ENCODE results near the gene ADCY10. TPM values are rescaled to one million over a fixed set of nuclear protein-coding genes. Genes with fewer than 3 reads are reported as not detected.

Gene ADCY10
- total and polyA plus RNA-seq, 2 experiments from 2014 or later, result not detected

GRCh38 chr1:167803358-167804207, 110.4 kb downstream of the ADCY10 start:
- ATAC-seq, result peak; percentile 98
- no peak for TF ChIP-seq POLR2AphosphoS5 (IDR thresholded peaks at IDR 0.05; ENCODE audit: low read depth)
- TF ChIP-seq JUNB (IDR thresholded peaks at IDR 0.05; ENCODE audit: unreplicated experiment), result no peak
- TF ChIP-seq CTCF (conservative IDR thresholded peaks at IDR 0.05; ENCODE audit: low read depth in 2 of 2), result peak; percentile 98 to 99
- TF ChIP-seq ZNF114 (CRISPR knock-in tag; IDR thresholded peaks at IDR 0.05), result peak; percentile 79; the same call in 1 of the 2 replicates
- TF ChIP-seq EZH2phosphoT487 (IDR thresholded peaks at IDR 0.05; ENCODE audit: unreplicated experiment), result no peak
- TF ChIP-seq CREB1 (CRISPR knock-in tag; IDR thresholded peaks at IDR 0.05; ENCODE audit: low read depth), result peak; percentile 67
- TF ChIP-seq ZNF462 (CRISPR knock-in tag; IDR thresholded peaks at IDR 0.05), result peak; percentile 98
- Histone ChIP-seq H3K36me3 (ENCODE audit: insufficient read depth) (0 out of 2 replicates have a peak, but pooled peaks cover 3% of the 10 kb centered on the region), H3K4me1 (ENCODE audit: insufficient read depth) (no peaks in the 10 kb centered on the region), H3K4me2 (no peak overlapping the region), H3K79me2 (replicated peaks; ENCODE audit: insufficient read depth) (no peaks in the 10 kb centered on the region), H4K20me1 (replicated peaks; ENCODE audit: insufficient read depth) (no peaks in the 10 kb centered on the region), H3K27me3 (ENCODE audit: insufficient read depth) (no peaks in the 10 kb centered on the region), H3F3A (replicated peaks; ENCODE audit: low read depth) (0 out of 2 replicates have a peak, but pooled peaks cover 2% of the 10 kb centered on the region), H3K9me2 (ENCODE audit: insufficient read depth) (peaks cover 9% of the 10 kb centered on the region; the same call in 1 of the 2 replicates), H3K4me3 (no peak overlapping the region), H3K27ac (ENCODE audit: low read depth) (no peak overlapping the region), H2AFZ (no peak overlapping the region)
- H3K27ac Mint-ChIP-seq, result no peak overlapping the region
- peak overlapping the region; percentile 40; the same call in 1 of the 3 replicates for H3K4me3 Mint-ChIP-seq
- H3K9me3 Mint-ChIP-seq, result peaks cover 42% of the 10 kb centered on the region
- peaks cover 29% of the 10 kb centered on the region for H3K36me3 Mint-ChIP-seq (ENCODE audit: low read depth)
- DNase-seq (ENCODE audit: low spot score), result peak; percentile 99
- no peaks in the 10 kb centered on the region; the same call in 2 of the 3 replicates for H3K4me1 Mint-ChIP-seq
- H3K27me3 Mint-ChIP-seq (ENCODE audit: insufficient read depth, low read depth, poor library complexity), result peaks cover 7% of the 10 kb centered on the region

Data from GM23338 (cell line).